Smooth muscle cell (in vitro differentiated cells): ENCODE data around the gene TOMM6. TPM values are rescaled to one million over a fixed set of nuclear protein-coding genes. Genes with fewer than 3 reads are reported as not detected.

Source experiments
- DNase-seq: peaks from one replicate; lab custom pipeline; 2025; ENCODE audit not compliant: unreplicated experiment; lab: John Stamatoyannopoulos, UW
- H2AFZ ChIP-seq: fragments of 200-600 bp; sonication (generic); 2 replicates; pipeline ENCODE4 v1.6.0; 2016; ENCODE audit warnings: antibody characterized with exemption, low read depth, mild to moderate bottlenecking
- H3F3A ChIP-seq: fragments of 200-600 bp; sonication (generic); 2 replicates; pipeline ENCODE4 v1.6.0; 2017; ENCODE audit warnings: antibody characterized with exemption, low read depth
- H3K27ac ChIP-seq: fragments of 200-600 bp; sonication (generic); 2 replicates; pipeline ENCODE4 v1.5.1; 2016; ENCODE audit warnings: low read depth, mild to moderate bottlenecking
- H3K27me3 ChIP-seq: fragments of 200-600 bp; sonication (generic); 2 replicates; pipeline ENCODE4 v1.6.1; 2016; ENCODE audit warnings: low read depth, mild to moderate bottlenecking
- H3K36me3 ChIP-seq: fragments of 200-600 bp; sonication (generic); 2 replicates; pipeline ENCODE4 v1.5.1; 2016; ENCODE audit warnings: low read depth
- H3K4me1 ChIP-seq: fragments of 200-600 bp; sonication (generic); 2 replicates; pipeline ENCODE4 v1.5.1; 2016; ENCODE audit warnings: low read depth
- H3K4me2 ChIP-seq: fragments of 200-600 bp; sonication (generic); 2 replicates; pipeline ENCODE4 v1.6.0; 2016; ENCODE audit warnings: mild to moderate bottlenecking
- H3K4me3 ChIP-seq: fragments of 200-600 bp; sonication (generic); 2 replicates; pipeline ENCODE4 v1.5.1; 2016; ENCODE audit warnings: mild to moderate bottlenecking
- H3K79me2 ChIP-seq: fragments of 200-600 bp; sonication (generic); 2 replicates; pipeline ENCODE4 v1.6.0; 2016; ENCODE audit warnings: low read depth, mild to moderate bottlenecking
- H3K9ac ChIP-seq: fragments of 200-600 bp; sonication (generic); 2 replicates; pipeline ENCODE4 v1.6.0; 2016; ENCODE audit warnings: low read depth
- H3K9me3 ChIP-seq: fragments of 200-600 bp; sonication (generic); replicated peaks from 2 replicates; pipeline ENCODE4 v1.5.1; 2016; ENCODE audit warnings: low read depth
- H4K20me1 ChIP-seq: fragments of 200-600 bp; sonication (generic); 2 replicates; pipeline ENCODE4 v1.6.0; 2016; ENCODE audit warnings: low read depth
- CTCF ChIP-seq: fragments of 200-600 bp; sonication (generic); IDR thresholded peaks from 2 replicates; pipeline ENCODE4 v1.5.1; 2017; ENCODE audit warnings: borderline replicate concordance, mild to moderate bottlenecking, antibody characterized with exemption; ENCODE audit not compliant: insufficient read depth, poor library complexity, severe bottlenecking
- WGBS: methylation state at CpG from one replicate; pipeline ENCODE4 v1.1.7; 2016; ENCODE audit warnings: low lambda C conversion rate; 5-methylcytosine and 5-hydroxymethylcytosine counted together
- polyA plus RNA-seq: library from polyadenylated mRNA; unstranded; fragments of >200 nt; fragmentation: Nextera tagmentation; extraction: Ambion mirVana; gene quantifications from 2 replicates; pipeline ENCODE4 v1.2.1, GENCODE V29; 2016
- total RNA-seq: library from RNA; depleted of rRNA; stranded (reverse); fragments of >200 nt; gene quantifications from 2 replicates; pipeline ENCODE4 v1.2.3, GENCODE V29; 2014

The TOMM6 gene
- total and polyA plus RNA-seq, 2 experiments from 2014 or later: 235 to 253 TPM

- no peaks in the 10 kb centered on the region for H3K27me3 ChIP-seq
- no peak overlapping the region for H3K4me3 ChIP-seq
- H3K27ac ChIP-seq: no peak overlapping the region
- no peak for TF ChIP-seq CTCF
- H3K36me3 ChIP-seq: no peaks in the 10 kb centered on the region
- no peaks in the 10 kb centered on the region for H4K20me1 ChIP-seq
- no peaks in the 10 kb centered on the region for H3F3A ChIP-seq
- no peak overlapping the region for H3K4me2 ChIP-seq
- no peak overlapping the region for H3K9ac ChIP-seq
- 75% methylated on average over 13 of the region's 13 CpGs for WGBS
- H3K9me3 ChIP-seq: no peaks in the 10 kb centered on the region
- H2AFZ ChIP-seq: no peak overlapping the region
- H3K4me1 ChIP-seq: no peaks in the 10 kb centered on the region
- no peak for DNase-seq
- no peaks in the 10 kb centered on the region for H3K79me2 ChIP-seq
Measured at GRCh38 chr6:41824571-41825569, 37.4 kb downstream of the TOMM6 start.

GRCh38 chr6:41826343-41827022 lies 39.0 kb downstream of the TOMM6 start:
- no peak overlapping the region for H3K4me3 ChIP-seq
- H4K20me1 ChIP-seq: no peaks in the 10 kb centered on the region
- H3F3A ChIP-seq: no peaks in the 10 kb centered on the region
- no peaks in the 10 kb centered on the region for H3K9me3 ChIP-seq
- H3K36me3 ChIP-seq: no peaks in the 10 kb centered on the region
- no peak for DNase-seq
- H3K27me3 ChIP-seq: no peaks in the 10 kb centered on the region
- H3K27ac ChIP-seq: no peak overlapping the region
- WGBS: 89% methylated on average over 2 of the region's 2 CpGs
- H2AFZ ChIP-seq: no peak overlapping the region
- no peak for TF ChIP-seq CTCF
- no peaks in the 10 kb centered on the region for H3K79me2 ChIP-seq
- no peaks in the 10 kb centered on the region for H3K4me1 ChIP-seq
- no peak overlapping the region for H3K9ac ChIP-seq
- no peak overlapping the region for H3K4me2 ChIP-seq

GRCh38 chr6:41832263-41832662 lies 44.8 kb downstream of the TOMM6 start:
- Histone ChIP-seq H2AFZ (no peak overlapping the region), H3K36me3 (no peaks in the 10 kb centered on the region), H3K9ac (no peak overlapping the region), H3K27ac (no peak overlapping the region), H4K20me1 (no peaks in the 10 kb centered on the region), H3F3A (no peaks in the 10 kb centered on the region), H3K27me3 (no peaks in the 10 kb centered on the region), H3K4me3 (no peak overlapping the region), H3K4me2 (no peak overlapping the region), H3K4me1 (no peaks in the 10 kb centered on the region), H3K9me3 (no peaks in the 10 kb centered on the region), H3K79me2 (no peaks in the 10 kb centered on the region)
- 72% methylated on average over 3 of the region's 3 CpGs for WGBS
- no peak for TF ChIP-seq CTCF
- DNase-seq: no peak
